Psoas muscle (tissue), 8 donors: Measurements from ENCODE around the gene GABARAP. TPM values are rescaled to one million over a fixed set of nuclear protein-coding genes. Genes with fewer than 3 reads are reported as not detected.

Experiments
- ATAC-seq, 4 donors: fragments of 200-7000 bp; cut with Tn5 transposase; one replicate each; pipeline ENCODE4 v1.9.1; 2020; ENCODE audit warnings: moderate library complexity in 3 of 4, mild to moderate bottlenecking in 2 of 4
- DNase-seq, 2 donors: peaks; one replicate each; pipeline ENCODE4 v3.0.0-alpha.2; 2020
- H3K27ac ChIP-seq: fragments of 200-600 bp; one replicate; pipeline ENCODE4 v1.8.0; 2022
- H3K27me3 ChIP-seq, 3 donors: fragments of 200-600 bp in 1 of 3; one replicate each; pipeline versions ENCODE4 v1.6.1 to v1.8.0; 2013 to 2022; ENCODE audit warnings: low read length in 2 of 3, mild to moderate bottlenecking in 2 of 3, moderate library complexity in 1 of 3; ENCODE audit not compliant: insufficient read depth in 3 of 3
- H3K36me3 ChIP-seq, 2 donors: fragments of 200-600 bp in 1 of 2; one replicate each; pipeline versions ENCODE4 v1.6.1 to v1.8.0; 2013 to 2022; ENCODE audit warnings: low read depth in 1 of 2, mild to moderate bottlenecking in 1 of 2, moderate library complexity in 1 of 2; ENCODE audit not compliant: insufficient read depth in 1 of 2
- H3K4me1 ChIP-seq: fragments of 200-600 bp; one replicate; pipeline ENCODE4 v1.8.0; 2022
- H3K4me3 ChIP-seq: fragments of 200-600 bp; one replicate; pipeline ENCODE4 v1.8.0; 2022; ENCODE audit warnings: mild to moderate bottlenecking
- H3K9me3 ChIP-seq: fragments of 200-600 bp; one replicate; pipeline ENCODE4 v1.8.0; 2022
- WGBS, 3 donors: extraction: QIAGEN DNeasy Blood & Tissue Kit; methylation state at CpG; one replicate each; pipeline versions ENCODE4 v1.1.6 to v1.1.7; 2013; 5-methylcytosine and 5-hydroxymethylcytosine counted together
- intact Hi-C, 2 donors: fragments of 100-400 bp; cut with DNase I; formaldehyde crosslinking; loops; one replicate each; pipeline versions ENCODE4 v1.11.0 to v1.14.2; 2022
- polyA plus RNA-seq, 3 donors: library from polyadenylated mRNA; stranded (reverse); fragments of 200-250 nt; gene quantifications; one replicate each; pipeline ENCODE4 v1.2.3, GENCODE V29; 2013
- total RNA-seq, 4 donors: library from RNA; stranded (reverse); fragmentation: NEBNext Ultra II Directional in 2 of 4; extraction: Animal tissue kit (Norgen Biotek cat#: 25700) in 2 of 4; gene quantifications; one replicate each; pipeline versions ENCODE4 v1.2.1 to v1.2.4, GENCODE V29; 2021 to 2023
- TF ChIP-seq, protein P1 (sequence below): fragments of 200-600 bp; IDR thresholded peaks from one replicate; pipeline ENCODE4 v1.8.0; 2022; ENCODE audit warnings: antibody characterized with exemption
- donor health status: healthy with polysubstance abuse.
- donor health status: DM: no; HTN: no; CAD: no; lungs with moderate emphysema.
- donor health status: Bipolar disorder and iron deficiency.
- donor health status: healthy.
- donor health status: DM: yes; HTN: yes; CAD: no.
- donor health status: DM: no; HTN: no; CAD: no.
- donor health status: DM: no; HTN: no; CAD: no.
- donor health status: DM: yes; HTN: yes; CAD: no.

Gene GABARAP
- total and polyA plus RNA-seq, 7 donors: 344 to 569 (median 482) TPM

DNA sequence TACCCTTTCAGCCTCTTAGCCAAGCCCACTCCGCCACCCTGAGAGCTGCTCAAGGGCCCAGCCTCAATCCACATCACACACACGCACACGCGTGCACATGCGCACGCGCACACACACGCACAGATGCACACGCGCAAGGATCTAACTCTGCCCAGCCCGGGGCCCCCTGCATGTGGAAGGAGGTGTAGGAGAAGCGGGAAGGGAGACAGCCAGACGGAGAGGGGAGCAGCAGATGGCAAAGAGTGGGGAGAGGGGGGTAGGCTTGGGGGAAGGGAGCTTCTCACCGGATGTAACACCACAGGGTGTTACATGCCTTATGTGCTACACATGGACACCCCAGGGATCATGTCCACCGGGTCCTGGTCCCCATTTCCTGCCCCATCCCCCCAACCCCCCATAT, 37.9 kb downstream of the GABARAP start:
- H3K9me3 ChIP-seq: no peaks in the 10 kb centered on the region
- H3K36me3 ChIP-seq: peaks cover 0 to 10% of the 10 kb centered on the region in 2 donors
- TF ChIP-seq, protein P1, sequence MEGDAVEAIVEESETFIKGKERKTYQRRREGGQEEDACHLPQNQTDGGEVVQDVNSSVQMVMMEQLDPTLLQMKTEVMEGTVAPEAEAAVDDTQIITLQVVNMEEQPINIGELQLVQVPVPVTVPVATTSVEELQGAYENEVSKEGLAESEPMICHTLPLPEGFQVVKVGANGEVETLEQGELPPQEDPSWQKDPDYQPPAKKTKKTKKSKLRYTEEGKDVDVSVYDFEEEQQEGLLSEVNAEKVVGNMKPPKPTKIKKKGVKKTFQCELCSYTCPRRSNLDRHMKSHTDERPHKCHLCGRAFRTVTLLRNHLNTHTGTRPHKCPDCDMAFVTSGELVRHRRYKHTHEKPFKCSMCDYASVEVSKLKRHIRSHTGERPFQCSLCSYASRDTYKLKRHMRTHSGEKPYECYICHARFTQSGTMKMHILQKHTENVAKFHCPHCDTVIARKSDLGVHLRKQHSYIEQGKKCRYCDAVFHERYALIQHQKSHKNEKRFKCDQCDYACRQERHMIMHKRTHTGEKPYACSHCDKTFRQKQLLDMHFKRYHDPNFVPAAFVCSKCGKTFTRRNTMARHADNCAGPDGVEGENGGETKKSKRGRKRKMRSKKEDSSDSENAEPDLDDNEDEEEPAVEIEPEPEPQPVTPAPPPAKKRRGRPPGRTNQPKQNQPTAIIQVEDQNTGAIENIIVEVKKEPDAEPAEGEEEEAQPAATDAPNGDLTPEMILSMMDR: no peak
- H3K27me3 ChIP-seq: peaks cover 0 to 16% (median 1%) of the 10 kb centered on the region in 3 donors
- no peak overlapping the region for H3K27ac ChIP-seq
- WGBS, 3 donors: 69 to 75% (median 72%) methylated on average over 15 of the region's 15 CpGs
- peak in 1 of 4 donors; percentile 15 for ATAC-seq
- H3K4me1 ChIP-seq: peaks cover 7% of the 10 kb centered on the region
- peak overlapping the region; percentile 65 for H3K4me3 ChIP-seq
- intact Hi-C loops: no loop called here
- no peak for DNase-seq

DNA sequence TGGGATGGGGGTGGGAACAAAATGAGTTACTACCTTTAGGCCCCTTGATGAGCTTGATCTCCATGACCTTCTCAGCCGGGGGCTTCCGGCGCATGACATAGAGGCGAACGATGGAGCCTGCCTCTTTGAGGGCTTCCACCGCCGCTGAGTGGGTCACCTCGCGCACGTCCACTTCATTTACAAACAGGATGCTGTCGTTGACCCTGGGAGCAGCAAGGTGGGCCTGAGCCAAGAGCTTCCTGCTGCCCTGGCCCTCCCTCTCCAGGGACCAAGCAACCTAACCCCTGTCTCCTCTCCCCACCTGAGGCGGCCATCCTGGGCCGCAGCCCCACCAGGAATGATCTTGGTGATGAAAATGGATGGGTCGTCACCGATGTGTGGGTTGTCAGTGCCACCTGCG, 38.9 kb downstream of the GABARAP start:
- Histone ChIP-seq H3K4me1 (peaks cover 7% of the 10 kb centered on the region), H3K4me3 (no peak overlapping the region), H3K27me3 (peaks cover 0 to 14% (median 1%) of the 10 kb centered on the region in 3 donors), H3K36me3 (peaks cover 0 to 10% of the 10 kb centered on the region in 2 donors), H3K9me3 (no peaks in the 10 kb centered on the region), H3K27ac (no peak overlapping the region)
- TF ChIP-seq, protein P1: no peak
- intact Hi-C loops: no loop called here
- 91 to 93% (median 93%) methylated on average over 16 of the region's 16 CpGs for WGBS, 3 donors
- ATAC-seq (no peak), DNase-seq (no peak)

DNA sequence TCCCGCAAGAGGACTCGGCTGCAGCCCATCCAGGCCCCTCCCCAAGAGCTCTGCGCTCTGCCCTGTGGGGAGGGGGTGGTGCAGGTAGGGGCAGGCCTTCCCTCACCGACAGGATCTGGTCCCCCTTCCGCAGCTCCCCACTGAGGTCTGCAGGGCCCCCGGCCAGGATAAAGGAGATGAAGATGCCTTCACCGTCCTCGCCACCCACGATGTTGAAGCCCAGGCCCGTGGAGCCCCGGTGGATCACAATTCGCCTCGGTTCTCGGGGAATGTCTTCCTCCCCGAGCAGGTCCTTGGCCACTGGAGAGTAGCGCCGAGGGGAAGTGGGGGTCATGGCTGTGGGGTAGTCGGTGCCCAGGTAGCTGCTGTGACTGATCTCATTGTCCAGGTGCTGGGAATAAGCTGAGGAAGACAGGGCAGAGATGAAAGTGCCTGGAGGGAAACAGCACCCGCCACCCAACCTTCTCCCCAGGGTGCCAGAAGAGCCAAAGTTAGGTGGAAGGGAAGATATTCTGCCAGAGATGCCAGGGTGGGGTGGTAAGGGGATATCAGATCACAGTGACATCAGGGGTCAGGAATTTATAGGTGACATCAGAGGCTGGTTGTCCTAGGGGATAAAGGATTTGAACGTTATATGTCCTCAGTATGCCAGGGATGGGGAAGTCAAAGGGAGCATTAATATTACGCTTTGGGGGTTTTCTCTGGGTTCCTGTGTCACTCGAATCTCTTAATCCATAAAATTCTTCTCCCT, 45.4 kb downstream of the GABARAP start:
- Histone ChIP-seq H3K4me3 (no peak overlapping the region), H3K9me3 (no peaks in the 10 kb centered on the region), H3K27ac (no peak overlapping the region), H3K27me3 (no peaks in the 10 kb centered on the region), H3K4me1 (no peaks in the 10 kb centered on the region), H3K36me3 (peaks cover 0 to 8% of the 10 kb centered on the region in 2 donors)
- no peak for DNase-seq
- intact Hi-C loops: no loop called here
- TF ChIP-seq, protein P1: no peak
- WGBS, 3 donors: 88 to 89% (median 89%) methylated on average over 22 of the region's 22 CpGs
- no peak for ATAC-seq

DNA sequence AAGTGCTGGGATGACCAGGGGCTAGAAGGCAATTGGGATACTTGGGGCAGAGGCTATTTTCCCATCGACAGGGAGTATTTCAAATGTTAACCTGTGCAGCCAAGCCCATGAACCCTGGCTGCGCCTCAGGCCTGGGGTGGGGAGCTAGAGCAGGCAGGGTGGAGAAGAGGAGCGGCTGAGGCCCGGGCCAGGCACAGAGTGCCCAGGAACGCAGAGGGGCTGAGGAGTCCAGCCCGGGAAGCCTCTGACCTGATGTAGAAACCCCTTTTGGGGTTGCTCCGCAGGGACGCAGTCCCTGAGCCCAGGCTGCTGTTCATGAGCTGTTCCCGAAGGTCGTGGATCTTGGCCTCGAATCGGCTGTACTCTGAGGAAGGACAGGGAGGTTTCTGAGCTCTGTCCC, 46.3 kb downstream of the GABARAP start:
- Histone ChIP-seq H3K36me3 (peaks cover 0 to 8% of the 10 kb centered on the region in 2 donors), H3K27ac (no peak overlapping the region), H3K27me3 (no peaks in the 10 kb centered on the region), H3K9me3 (no peaks in the 10 kb centered on the region), H3K4me1 (no peaks in the 10 kb centered on the region), H3K4me3 (no peak overlapping the region)
- DNase-seq: no peak
- intact Hi-C loops: no loop called here
- no peak for ATAC-seq
- TF ChIP-seq, protein P1: no peak
- 93 to 95% (median 94%) methylated on average over 11 to 12 of the region's 12 CpGs for WGBS, 3 donors
